OCI-LY1 (cell line): Measurements from ENCODE around the gene IL7R.

Experiments used
- H2AFZ ChIP-seq: fragments of 200-600 bp; sonication (generic), shearing (Covaris generic); 2 replicates; pipeline ENCODE4 v1.6.0; 2014; ENCODE audit warnings: antibody characterized with exemption, mild to moderate bottlenecking, low read length
- H3F3A ChIP-seq: fragments of 200-600 bp; sonication (generic), shearing (Covaris generic); 2 replicates; pipeline ENCODE4 v1.6.0; 2014; ENCODE audit warnings: mild to moderate bottlenecking, antibody characterized with exemption, low read length, moderate library complexity; ENCODE audit not compliant: insufficient read depth
- H3K27ac ChIP-seq: fragments of 200-600 bp; sonication (generic); 2 replicates; pipeline ENCODE4 v1.5.1; 2014; ENCODE audit warnings: low read length, mixed run types, mild to moderate bottlenecking, low read depth; ENCODE audit not compliant: poor library complexity, severe bottlenecking
- H3K27me3 ChIP-seq: fragments of 200-600 bp; sonication (generic); 2 replicates; pipeline ENCODE4 v1.6.0; 2014; ENCODE audit warnings: antibody characterized with exemption, mild to moderate bottlenecking, low read length, moderate library complexity; ENCODE audit not compliant: insufficient read depth
- H3K36me3 ChIP-seq: fragments of 200-600 bp; sonication (generic); 2 replicates; pipeline ENCODE4 v1.6.1; 2014; ENCODE audit warnings: mild to moderate bottlenecking, antibody characterized with exemption, low read length, moderate library complexity, mixed read lengths; ENCODE audit not compliant: insufficient read depth
- H3K4me1 ChIP-seq: fragments of 200-600 bp; sonication (generic); 2 replicates; pipeline ENCODE4 v1.5.1; 2014; ENCODE audit warnings: mild to moderate bottlenecking, low read length, moderate library complexity; ENCODE audit not compliant: insufficient read depth, severe bottlenecking
- H3K4me2 ChIP-seq: fragments of 200-600 bp; sonication (generic), shearing (Covaris generic); 2 replicates; pipeline ENCODE4 v1.6.1; 2014; ENCODE audit warnings: low read length
- H3K4me3 ChIP-seq: fragments of 200-600 bp; sonication (generic); 2 replicates; pipeline ENCODE4 v1.5.1; 2014; ENCODE audit warnings: low read length, low read depth, mild to moderate bottlenecking, mixed read lengths; ENCODE audit not compliant: poor library complexity, severe bottlenecking
- H3K79me2 ChIP-seq: fragments of 200-600 bp; shearing (Covaris generic); 2 replicates; pipeline ENCODE4 v1.6.1; 2016; ENCODE audit warnings: mixed run types, low read length, mixed read lengths; ENCODE audit not compliant: insufficient read depth
- H3K9ac ChIP-seq: fragments of 200-600 bp; sonication (generic), shearing (Covaris generic); 2 replicates; pipeline ENCODE4 v1.6.1; 2014; ENCODE audit warnings: mild to moderate bottlenecking, low read length, mixed read lengths
- H3K9me2 ChIP-seq: fragments of 200-600 bp; sonication (generic), shearing (Covaris generic); 2 replicates; pipeline ENCODE4 v1.6.1; 2014; ENCODE audit warnings: low read depth, mild to moderate bottlenecking, low read length, mixed read lengths
- H3K9me3 ChIP-seq: fragments of 200-600 bp; shearing (Covaris generic); 2 replicates; pipeline ENCODE4 v1.6.1; 2014; ENCODE audit warnings: low read length, mixed read lengths
- H4K20me1 ChIP-seq: fragments of 200-600 bp; sonication (generic), shearing (Covaris generic); 2 replicates; pipeline ENCODE4 v1.6.0; 2016; ENCODE audit warnings: mild to moderate bottlenecking, low read length; ENCODE audit not compliant: insufficient read depth
- EZH2 ChIP-seq: fragments of 200-600 bp; sonication (generic), shearing (Covaris generic); IDR thresholded peaks from 2 replicates; pipeline ENCODE4 v1.8.0; 2017; ENCODE audit warnings: borderline replicate concordance, mixed run types, mild to moderate bottlenecking, antibody characterized with exemption, low read length, moderate library complexity, mixed read lengths
- TF ChIP-seq, protein P1 (sequence below): fragments of 200-600 bp; sonication (generic), shearing (Covaris generic); IDR thresholded peaks from 2 replicates; pipeline ENCODE4 v1.5.1; 2017; ENCODE audit warnings: mild to moderate bottlenecking, antibody characterized with exemption, low read length, moderate library complexity, mixed read lengths

IL7R gene

DNA sequence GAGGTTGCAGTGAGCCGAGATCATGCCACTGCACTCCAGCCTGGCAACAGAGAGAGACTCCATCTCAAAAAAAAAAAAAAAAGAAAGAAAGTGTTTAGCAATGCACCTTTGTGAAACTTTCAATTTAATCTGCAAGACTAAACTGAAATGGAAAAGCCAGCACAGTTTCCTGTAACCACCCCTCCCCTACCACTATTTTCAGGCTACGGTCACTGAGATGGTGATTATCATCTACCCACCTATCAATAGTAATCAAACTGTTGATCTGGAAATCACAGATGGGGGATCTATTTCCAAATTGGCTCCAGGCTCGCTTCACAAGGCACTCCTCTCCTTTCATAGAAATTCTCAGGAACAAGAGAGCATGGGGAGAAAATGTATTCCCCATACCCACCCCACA lies 30.6 kb upstream of the IL7R start:
- H3K4me3 ChIP-seq: no peak overlapping the region

DNA sequence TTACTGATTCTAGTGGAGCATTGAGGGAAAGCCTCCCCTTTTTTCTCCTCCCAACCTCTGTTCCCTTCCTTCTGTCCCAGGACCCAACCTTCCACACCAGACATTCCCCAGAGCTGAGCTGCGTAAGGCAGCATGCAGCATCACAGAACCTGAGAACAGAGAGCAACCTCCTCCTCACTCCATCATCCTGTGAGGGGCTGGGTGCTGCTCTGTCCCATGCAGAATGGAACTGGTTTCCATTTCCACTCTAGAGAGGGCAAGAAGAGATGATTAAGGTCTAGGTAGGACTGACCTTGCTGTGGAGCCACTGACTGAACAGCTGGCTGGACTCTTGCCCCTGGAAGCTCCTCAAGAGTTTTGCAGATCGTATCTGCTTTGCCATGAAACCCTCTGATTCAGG lies 30.1 kb upstream of the IL7R start:
- Histone ChIP-seq H4K20me1 (no peaks in the 10 kb centered on the region), H2AFZ (no peak overlapping the region), H3F3A (no peaks in the 10 kb centered on the region), H3K79me2 (no peaks in the 10 kb centered on the region), H3K4me1 (peaks cover 29% of the 10 kb centered on the region), H3K4me2 (no peak overlapping the region), H3K27ac (no peak overlapping the region), H3K9me2 (no peaks in the 10 kb centered on the region), H3K27me3 (no peaks in the 10 kb centered on the region), H3K4me3 (no peak overlapping the region), H3K9me3 (no peaks in the 10 kb centered on the region), H3K36me3 (no peaks in the 10 kb centered on the region; the same call in 1 of the 2 replicates), H3K9ac (no peak overlapping the region)
- TF ChIP-seq, protein P1, sequence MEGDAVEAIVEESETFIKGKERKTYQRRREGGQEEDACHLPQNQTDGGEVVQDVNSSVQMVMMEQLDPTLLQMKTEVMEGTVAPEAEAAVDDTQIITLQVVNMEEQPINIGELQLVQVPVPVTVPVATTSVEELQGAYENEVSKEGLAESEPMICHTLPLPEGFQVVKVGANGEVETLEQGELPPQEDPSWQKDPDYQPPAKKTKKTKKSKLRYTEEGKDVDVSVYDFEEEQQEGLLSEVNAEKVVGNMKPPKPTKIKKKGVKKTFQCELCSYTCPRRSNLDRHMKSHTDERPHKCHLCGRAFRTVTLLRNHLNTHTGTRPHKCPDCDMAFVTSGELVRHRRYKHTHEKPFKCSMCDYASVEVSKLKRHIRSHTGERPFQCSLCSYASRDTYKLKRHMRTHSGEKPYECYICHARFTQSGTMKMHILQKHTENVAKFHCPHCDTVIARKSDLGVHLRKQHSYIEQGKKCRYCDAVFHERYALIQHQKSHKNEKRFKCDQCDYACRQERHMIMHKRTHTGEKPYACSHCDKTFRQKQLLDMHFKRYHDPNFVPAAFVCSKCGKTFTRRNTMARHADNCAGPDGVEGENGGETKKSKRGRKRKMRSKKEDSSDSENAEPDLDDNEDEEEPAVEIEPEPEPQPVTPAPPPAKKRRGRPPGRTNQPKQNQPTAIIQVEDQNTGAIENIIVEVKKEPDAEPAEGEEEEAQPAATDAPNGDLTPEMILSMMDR: no peak
- TF ChIP-seq EZH2: no peak

More for the DNA sequence above, 30.6 kb upstream of the IL7R start:
- Histone ChIP-seq H3K4me2 (no peak overlapping the region), H3K27me3 (no peaks in the 10 kb centered on the region), H3K4me1 (peaks cover 29% of the 10 kb centered on the region), H3F3A (no peaks in the 10 kb centered on the region), H3K27ac (no peak overlapping the region), H3K9ac (no peak overlapping the region), H3K36me3 (no peaks in the 10 kb centered on the region; the same call in 1 of the 2 replicates), H4K20me1 (no peaks in the 10 kb centered on the region), H3K9me2 (no peaks in the 10 kb centered on the region), H2AFZ (no peak overlapping the region), H3K79me2 (no peaks in the 10 kb centered on the region), H3K9me3 (no peaks in the 10 kb centered on the region)
- TF ChIP-seq, protein P1: no peak
- no peak for TF ChIP-seq EZH2

DNA sequence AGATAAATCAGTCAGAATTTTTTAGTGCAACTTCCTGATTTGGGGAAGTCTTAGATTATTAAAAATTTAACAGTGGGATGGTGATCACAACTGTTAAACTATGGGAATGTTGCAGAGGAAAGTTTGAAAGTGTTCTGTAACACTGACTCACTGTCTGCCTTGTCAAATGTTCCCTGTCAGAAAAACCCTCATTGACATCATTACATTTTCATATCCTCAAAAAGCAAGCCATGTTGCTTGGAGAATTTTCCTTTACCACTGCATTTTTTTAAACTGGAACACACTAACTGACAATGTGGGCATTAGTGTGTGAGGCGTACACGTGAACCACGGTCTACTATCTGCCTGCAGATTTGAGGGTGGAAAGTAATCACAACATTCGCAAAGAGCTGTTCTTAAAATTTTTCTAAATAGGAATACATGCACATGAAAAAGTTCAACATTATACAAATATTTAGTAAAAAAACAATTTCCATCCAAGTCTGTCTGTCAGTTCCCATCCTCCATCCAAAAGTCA lies 28.6 kb upstream of the IL7R start:
- H2AFZ ChIP-seq: no peak overlapping the region
- no peaks in the 10 kb centered on the region for H3K79me2 ChIP-seq
- H3K4me2 ChIP-seq: no peak overlapping the region
- H3K9me2 ChIP-seq: no peaks in the 10 kb centered on the region
- H3K9me3 ChIP-seq: no peaks in the 10 kb centered on the region
- no peaks in the 10 kb centered on the region for H3K27me3 ChIP-seq
- TF ChIP-seq, protein P1: no peak
- no peak for TF ChIP-seq EZH2
- no peak overlapping the region for H3K9ac ChIP-seq
- no peaks in the 10 kb centered on the region; the same call in 1 of the 2 replicates for H3K36me3 ChIP-seq
- H3K4me1 ChIP-seq: peaks cover 16% of the 10 kb centered on the region
- no peak overlapping the region for H3K4me3 ChIP-seq
- no peak overlapping the region for H3K27ac ChIP-seq
- H4K20me1 ChIP-seq: no peaks in the 10 kb centered on the region
- H3F3A ChIP-seq: no peaks in the 10 kb centered on the region
